HEK293T (cell line): ENCODE results near the gene ALK.

Source experiments
- FOXM1 ChIP-seq: fragments of 450-650 bp; IDR thresholded peaks from 2 replicates; pipeline ENCODE4 v1.6.1; 2017; ENCODE audit warnings: mild to moderate bottlenecking, borderline replicate concordance
- HDGF ChIP-seq: fragments of 450-650 bp; IDR thresholded peaks from 2 replicates; pipeline ENCODE4 v1.6.1; 2017; ENCODE audit warnings: antibody characterized with exemption, borderline replicate concordance
- LEF1 ChIP-seq: fragments of 450-650 bp; IDR thresholded peaks from 2 replicates; pipeline ENCODE4 v1.6.1; 2017; ENCODE audit warnings: mild to moderate bottlenecking, borderline replicate concordance

DNA sequence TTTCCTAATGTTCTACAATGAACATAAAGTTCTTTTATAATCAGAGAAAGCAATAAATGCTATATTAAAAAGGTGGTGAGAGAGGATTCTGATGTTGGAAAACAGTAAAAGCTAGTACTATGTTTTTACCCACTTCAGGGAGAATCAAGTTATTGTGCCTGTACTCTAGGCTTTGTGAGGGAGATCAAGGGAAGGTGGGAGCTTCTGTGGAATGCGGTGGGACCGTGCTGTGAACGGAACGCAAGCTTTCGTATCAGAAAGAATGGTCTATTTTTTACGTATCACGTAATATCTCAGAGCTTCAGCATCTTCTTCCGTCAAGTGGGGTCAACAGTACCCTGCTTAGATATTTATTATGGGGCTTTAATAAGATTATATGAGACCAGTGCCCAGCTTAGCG is 613.0 kb downstream of the ALK start:
- TF ChIP-seq HDGF: no peak
- no peak for TF ChIP-seq LEF1
- no peak for TF ChIP-seq FOXM1
